ENCODE results near the gene VAC14.

Gene VAC14

GRCh38 chr16:70684146-70685060 lies 116.6 kb downstream of the VAC14 start:
- TF ChIP-seq CTCF (IDR thresholded peaks at IDR 0.05; ENCODE audit: low read depth, low read length, missing control alignments) = no peak
- DNase-seq (ENCODE audit: low read depth) = no peak
- H3K4me3 ChIP-seq (ENCODE audit: low read depth, low read length) = peak overlapping the region; percentile 76
- in situ Hi-C loops (cut with HindIII; ENCODE audit: low sequenced_read_pairs) = no loop called here

- TF ChIP-seq CTCF (IDR thresholded peaks at IDR 0.05; ENCODE audit: low read depth, low read length, missing control alignments) = no peak
- no peak for DNase-seq (ENCODE audit: low read depth)
- H3K4me3 ChIP-seq (ENCODE audit: low read depth, low read length) = peak overlapping the region; percentile 76
- in situ Hi-C loops (cut with HindIII; ENCODE audit: low sequenced_read_pairs) = no loop called here
Measured at GRCh38 chr16:70683146-70683944, 117.6 kb downstream of the VAC14 start.

GRCh38 chr16:70682239-70683145 lies 118.5 kb downstream of the VAC14 start:
- no peak for TF ChIP-seq CTCF (IDR thresholded peaks at IDR 0.05; ENCODE audit: low read depth, low read length, missing control alignments)
- peak overlapping the region; percentile 17 for H3K4me3 ChIP-seq (ENCODE audit: low read depth, low read length)
- no peak for DNase-seq (ENCODE audit: low read depth)
- in situ Hi-C loops (cut with HindIII; ENCODE audit: low sequenced_read_pairs) = no loop called here

- in situ Hi-C loops (cut with HindIII; ENCODE audit: low sequenced_read_pairs) = no loop called here
- no peak overlapping the region for H3K4me3 ChIP-seq (ENCODE audit: low read depth, low read length)
- DNase-seq (ENCODE audit: low read depth) = no peak
- TF ChIP-seq CTCF (IDR thresholded peaks at IDR 0.05; ENCODE audit: low read depth, low read length, missing control alignments) = no peak
Measured at GRCh38 chr16:70681382-70682238, 119.3 kb downstream of the VAC14 start.

- no peak for DNase-seq (ENCODE audit: low read depth)
- TF ChIP-seq CTCF (IDR thresholded peaks at IDR 0.05; ENCODE audit: low read depth, low read length, missing control alignments) = no peak
- H3K4me3 ChIP-seq (ENCODE audit: low read depth, low read length) = no peak overlapping the region
- in situ Hi-C loops (cut with HindIII; ENCODE audit: low sequenced_read_pairs) = no loop called here
Measured at GRCh38 chr16:70680495-70681381, 120.2 kb downstream of the VAC14 start.

Measured in astrocyte of the cerebellum (primary cell).